IMR-90 (cell line): ENCODE data around the gene PLA2G4A. TPM values are rescaled to one million over a fixed set of nuclear protein-coding genes. Genes with fewer than 3 reads are reported as not detected.

ENCODE experiments used
- ATAC-seq: fragments of 200-7000 bp; cut with Tn5 transposase; 2 replicates; pipeline ENCODE4 v1.9.1; 2020; ENCODE audit warnings: low read depth, mild to moderate bottlenecking, moderate library complexity
- BruUV-seq: library from RNA; stranded (reverse); fragments of 400-500 nt; replicated peaks from 2 replicates; lab custom pipeline; 2021; lab: Mats Ljungman, UMichigan
- CTCF ChIA-PET: fragments of 300-600 bp; formaldehyde crosslinking; extraction: SDS; loops from one replicate; lab custom pipeline; 2021; ENCODE audit warnings: antibody characterized with exemption; lab: Yijun Ruan, JAX
- POLR2A ChIA-PET: fragments of 300-600 bp; sonication (Branson Sonifier 250); formaldehyde crosslinking; loops from one replicate; lab custom pipeline; 2022; ENCODE audit warnings: antibody characterized with exemption; ENCODE audit not compliant: unreplicated experiment; lab: Charles Lee
- DNase-seq: peaks from one replicate; pipeline ENCODE4 v3.0.0; 2013
- H2AFZ ChIP-seq: replicated peaks from 2 replicates; pipeline ENCODE3; 2013; ENCODE audit warnings: low read length, mild to moderate bottlenecking; ENCODE audit not compliant: poor library complexity
- H2AK5ac ChIP-seq: 2 replicates; pipeline ENCODE4 v1.6.1; 2013; ENCODE audit warnings: low read depth, low read length, inconsistent platforms
- H2AK9ac ChIP-seq: replicated peaks from 2 replicates; pipeline ENCODE3; 2013; ENCODE audit warnings: mild to moderate bottlenecking, low read depth, low read length, moderate library complexity; ENCODE audit not compliant: poor library complexity
- H2BK120ac ChIP-seq: 2 replicates; pipeline ENCODE4 v1.6.1; 2013; ENCODE audit warnings: low read depth, low read length, inconsistent platforms
- H2BK15ac ChIP-seq: 3 replicates; pipeline ENCODE4 v1.6.1; 2013; ENCODE audit warnings: low read depth, low read length, inconsistent platforms
- H2BK20ac ChIP-seq: 2 replicates; pipeline ENCODE4 v1.6.1; 2013; ENCODE audit warnings: low read depth, mild to moderate bottlenecking, inconsistent platforms, low read length, moderate library complexity
- H2BK5ac ChIP-seq: 2 replicates; pipeline ENCODE4 v1.6.1; 2013; ENCODE audit warnings: mild to moderate bottlenecking, low read depth, low read length, inconsistent platforms; ENCODE audit not compliant: poor library complexity, severe bottlenecking
- H3K14ac ChIP-seq: replicated peaks from 2 replicates; pipeline ENCODE4 v1.6.1; 2013; ENCODE audit warnings: low read depth, low read length, inconsistent platforms
- H3K18ac ChIP-seq: 2 replicates; pipeline ENCODE4 v1.6.1; 2013; ENCODE audit warnings: low read depth, low read length, control low read depth
- H3K23ac ChIP-seq: 2 replicates; pipeline ENCODE4 v1.6.1; 2013; ENCODE audit warnings: low read depth, low read length, inconsistent platforms
- H3K27ac ChIP-seq: 2 replicates; pipeline ENCODE4 v1.5.1; 2013; ENCODE audit warnings: mild to moderate bottlenecking, control low read depth, low read length; ENCODE audit not compliant: insufficient read depth
- H3K27me3 ChIP-seq: 2 replicates; pipeline ENCODE4 v1.6.1; 2013; ENCODE audit warnings: low read length; ENCODE audit not compliant: control insufficient read depth, insufficient read depth
- H3K36me3 ChIP-seq: 2 replicates; pipeline ENCODE4 v1.6.1; 2013; ENCODE audit warnings: low read length, mixed read lengths; ENCODE audit not compliant: control insufficient read depth, insufficient read depth
- H3K4ac ChIP-seq: 2 replicates; pipeline ENCODE4 v1.6.1; 2013; ENCODE audit warnings: low read depth, low read length, inconsistent platforms
- H3K4me1 ChIP-seq: 2 replicates; pipeline ENCODE4 v1.6.1; 2013; ENCODE audit warnings: low read length, mixed read lengths; ENCODE audit not compliant: control insufficient read depth, insufficient read depth
- H3K4me2 ChIP-seq: 2 replicates; pipeline ENCODE4 v1.6.1; 2013; ENCODE audit warnings: low read depth, mild to moderate bottlenecking, control low read depth, low read length, moderate library complexity
- H3K4me3 ChIP-seq: 2 replicates; pipeline ENCODE4 v1.5.1; 2013; ENCODE audit warnings: low read depth, mild to moderate bottlenecking, control low read depth, low read length, moderate library complexity; ENCODE audit not compliant: insufficient read depth
- H3K56ac ChIP-seq: 2 replicates; pipeline ENCODE4 v1.6.1; 2013; ENCODE audit warnings: low read length, inconsistent platforms; ENCODE audit not compliant: insufficient read depth; ENCODE audit errors: extremely low read depth
- H3K79me1 ChIP-seq, 2 experiments: 2 replicates each; pipeline ENCODE4 v1.6.1; 2013; ENCODE audit warnings: low read length in 2 of 2, inconsistent platforms in 1 of 2, low read depth in 1 of 2
- H3K9ac ChIP-seq: 2 replicates; pipeline ENCODE4 v1.6.1; 2013; ENCODE audit warnings: low read depth, low read length, control low read depth
- H3K9me1 ChIP-seq: 2 replicates; pipeline ENCODE4 v1.6.1; 2013; ENCODE audit warnings: low read length, inconsistent platforms; ENCODE audit not compliant: insufficient read depth
- H3K9me3 ChIP-seq: 2 replicates; pipeline ENCODE4 v1.6.1; 2013; ENCODE audit warnings: low read length; ENCODE audit not compliant: control insufficient read depth, insufficient read depth
- H4K20me1 ChIP-seq: 2 replicates; pipeline ENCODE4 v1.6.1; 2013; ENCODE audit warnings: low read length, inconsistent platforms; ENCODE audit not compliant: insufficient read depth
- H4K5ac ChIP-seq: 2 replicates; pipeline ENCODE4 v1.6.1; 2013; ENCODE audit warnings: mild to moderate bottlenecking, low read depth, low read length, control low read depth
- H4K8ac ChIP-seq, 2 experiments: 2 replicates each; pipeline ENCODE4 v1.6.1; 2013; ENCODE audit warnings: low read depth in 2 of 2, low read length in 2 of 2, control low read depth in 1 of 2, inconsistent platforms in 1 of 2
- H4K91ac ChIP-seq: 2 replicates; pipeline ENCODE4 v1.6.1; 2013; ENCODE audit warnings: low read depth, low read length, inconsistent platforms; ENCODE audit not compliant: insufficient read depth
- CEBPB ChIP-seq: IDR thresholded peaks from 2 replicates; pipeline ENCODE4 v1.6.1; 2012; ENCODE audit warnings: low read depth, low read length, improper control_type of control experiment
- CHD1 ChIP-seq: IDR thresholded peaks from 2 replicates; pipeline ENCODE4 v1.6.1; 2012; ENCODE audit warnings: low read depth, low read length, improper control_type of control experiment
- FOS ChIP-seq: fragments of 150-350 bp; IDR thresholded peaks from 2 replicates; pipeline ENCODE4 v1.6.1; 2016; ENCODE audit warnings: low read depth, low read length
- MAZ ChIP-seq: IDR thresholded peaks from 2 replicates; pipeline ENCODE4 v1.6.1; 2012; ENCODE audit warnings: low read depth, mild to moderate bottlenecking, low read length, improper control_type of control experiment, moderate library complexity, borderline replicate concordance
- MXI1 ChIP-seq: IDR thresholded peaks from 2 replicates; pipeline ENCODE4 v1.6.1; 2012; ENCODE audit warnings: low read depth, mild to moderate bottlenecking, low read length, moderate library complexity, borderline replicate concordance
- POLR2A ChIP-seq: IDR thresholded peaks from 2 replicates; pipeline ENCODE4 v1.6.1; 2012; ENCODE audit warnings: mild to moderate bottlenecking, low read depth, low read length
- RAD21 ChIP-seq: IDR thresholded peaks from 2 replicates; pipeline ENCODE4 v1.6.1; 2012; ENCODE audit warnings: low read length, improper control_type of control experiment
- RFX5 ChIP-seq: IDR thresholded peaks from 2 replicates; pipeline ENCODE4 v1.8.0; 2012; ENCODE audit warnings: low read depth, mild to moderate bottlenecking, low read length, moderate library complexity
- WGBS, 2 experiments: methylation state at CpG; one replicate each; pipeline versions ENCODE4 v1.1.5 to v1.1.7; 2013; ENCODE audit warnings: missing lambda C conversion rate in 2 of 2; ENCODE audit not compliant: insufficient read length in 1 of 2; ENCODE audit errors: extremely low coverage in 2 of 2; 5-methylcytosine and 5-hydroxymethylcytosine counted together
- dilution Hi-C: fragments of 300-500 bp; cut with HindIII; formaldehyde crosslinking; loops from one replicate; pipeline ENCODE4 v1.14.3; 2018; ENCODE audit warnings: low sequenced_read_pairs; ENCODE audit not compliant: unreplicated experiment
- in situ Hi-C: fragments of 300-500 bp; cut with MboI; formaldehyde crosslinking; loops from 3 replicates; pipeline ENCODE4 v1.14.3; 2019; ENCODE audit warnings: low sequenced_read_pairs, inconsistent platforms, mixed read lengths
- intact Hi-C: fragments of 100-400 bp; cut with micrococcal nuclease; formaldehyde crosslinking; loops from 2 replicates; pipeline ENCODE4 v1.10.0; 2022
- polyA plus RNA-seq, 3 experiments: library from polyadenylated mRNA; depleted of rRNA; stranded (reverse); fragments of >200 nt; gene quantifications; 2 replicates each; pipeline ENCODE4 v1.2.3, GENCODE V29; 2012; ENCODE audit warnings: low replicate concordance in 1 of 3
- total RNA-seq: library from RNA; depleted of rRNA; stranded (reverse); fragments of >200 nt; gene quantifications from 2 replicates; pipeline ENCODE4 v1.2.3, GENCODE V29; 2012
- TF ChIP-seq, protein P1 (sequence below): fragments of 150-350 bp; IDR thresholded peaks from 2 replicates; pipeline ENCODE4 v1.6.1; 2017; ENCODE audit warnings: mild to moderate bottlenecking, antibody characterized with exemption, low read length, low read depth

The PLA2G4A gene
- total and polyA plus RNA-seq, 2 of the 4 experiments (the other 2 are of a cell fraction) = 1.6 to 3.8 TPM

DNA sequence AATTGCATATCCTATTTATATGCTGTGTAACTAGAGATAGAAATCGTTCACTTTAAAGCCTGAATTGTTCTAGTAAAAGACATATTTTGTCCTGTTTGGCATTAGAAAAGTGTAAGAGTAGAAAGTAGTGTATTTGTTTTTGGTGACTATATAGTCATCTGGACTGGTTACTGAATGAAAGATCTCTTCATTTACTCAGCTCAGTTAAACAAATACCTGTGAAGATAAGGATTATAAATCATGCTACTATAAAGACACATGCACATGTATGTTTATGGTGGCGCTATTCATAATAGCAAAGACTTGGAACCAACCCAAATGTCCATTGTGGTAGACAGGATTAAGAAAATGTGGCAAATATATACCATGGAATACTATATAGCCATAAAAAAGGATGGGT is 125.1 kb downstream of the PLA2G4A start:
- in situ Hi-C loops = no loop called here
- no CpG with 5 or more reads among the region's 2 CpGs for WGBS, 2 experiments
- TF ChIP-seq, protein P1, sequence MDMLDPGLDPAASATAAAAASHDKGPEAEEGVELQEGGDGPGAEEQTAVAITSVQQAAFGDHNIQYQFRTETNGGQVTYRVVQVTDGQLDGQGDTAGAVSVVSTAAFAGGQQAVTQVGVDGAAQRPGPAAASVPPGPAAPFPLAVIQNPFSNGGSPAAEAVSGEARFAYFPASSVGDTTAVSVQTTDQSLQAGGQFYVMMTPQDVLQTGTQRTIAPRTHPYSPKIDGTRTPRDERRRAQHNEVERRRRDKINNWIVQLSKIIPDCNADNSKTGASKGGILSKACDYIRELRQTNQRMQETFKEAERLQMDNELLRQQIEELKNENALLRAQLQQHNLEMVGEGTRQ = no peak
- TF ChIP-seq CHD1 = no peak
- TF ChIP-seq CEBPB = no peak
- no peak for TF ChIP-seq RFX5
- no peak for TF ChIP-seq MAZ
- no peak for TF ChIP-seq RAD21
- no peak for TF ChIP-seq FOS
- TF ChIP-seq POLR2A = no peak
- TF ChIP-seq MXI1 = no peak

More for the DNA sequence above, 125.1 kb downstream of the PLA2G4A start:
- no peak for ATAC-seq
- Histone ChIP-seq H3K9ac (no peak overlapping the region), H3K9me3 (no peaks in the 10 kb centered on the region), H2BK20ac (no peak overlapping the region), H2AFZ (no peak overlapping the region), H3K23ac (no peak overlapping the region), H2AK5ac (no peak overlapping the region), H2AK9ac (no peak overlapping the region), H3K4me3 (no peak overlapping the region), H4K20me1 (no peaks in the 10 kb centered on the region), H3K36me3 (no peaks in the 10 kb centered on the region), H3K4me2 (no peak overlapping the region), H3K18ac (no peak overlapping the region), H3K4me1 (no peaks in the 10 kb centered on the region), H3K4ac (no peak overlapping the region), H3K14ac (no peak overlapping the region), H4K91ac (no peak overlapping the region), H3K27ac (no peak overlapping the region), H2BK120ac (no peak overlapping the region), H3K56ac (no peak overlapping the region), H4K5ac (no peak overlapping the region), H3K9me1 (no peaks in the 10 kb centered on the region), H2BK15ac (no peak overlapping the region), H4K8ac (no peak overlapping the region), H3K79me1 (no peaks in the 10 kb centered on the region), H3K27me3 (no peaks in the 10 kb centered on the region), H2BK5ac (no peak overlapping the region)
- no peak for DNase-seq
- BruUV-seq = no TSS peak
- ChIA-PET CTCF (no interaction called here), POLR2A (no interaction called here)
- dilution Hi-C loops (no loop called here), intact Hi-C loops (no loop called here)
